CD4-positive, alpha-beta memory T cell (primary cell): ENCODE measurements around the gene CDYL. TPM values are rescaled to one million over a fixed set of nuclear protein-coding genes. Genes with fewer than 3 reads are reported as not detected.

ENCODE experiments used
- CTCF ChIA-PET: fragments of 350-600 bp; sonication (Branson Sonifier 250); formaldehyde crosslinking; loops from one replicate; lab custom pipeline; 2021; ENCODE audit warnings: inconsistent platforms; ENCODE audit not compliant: partially characterized antibody; lab: Charles Lee
- POLR2A ChIA-PET: fragments of 350-600 bp; sonication (Branson Sonifier 250); formaldehyde crosslinking; loops from one replicate; lab custom pipeline; 2021; ENCODE audit not compliant: partially characterized antibody; lab: Charles Lee
- DNase-seq, 5 donors: peaks; one replicate each; pipeline versions ENCODE4 v3.0.0 to v3.0.0-alpha.2; 2020 to 2022; ENCODE audit warnings: mixed read lengths in 1 of 5
- H3K27ac ChIP-seq: one replicate; pipeline ENCODE4 v1.7.0; 2013; ENCODE audit warnings: low read depth, low read length
- H3K27me3 ChIP-seq: 2 replicates; pipeline ENCODE4 v1.7.0; 2013; ENCODE audit warnings: mild to moderate bottlenecking, low read length, moderate library complexity; ENCODE audit not compliant: insufficient read depth
- H3K36me3 ChIP-seq: 2 replicates; pipeline ENCODE4 v1.7.0; 2013; ENCODE audit warnings: mild to moderate bottlenecking, low read length, moderate library complexity; ENCODE audit not compliant: insufficient read depth
- H3K4me1 ChIP-seq: 2 replicates; pipeline ENCODE4 v1.7.0; 2013; ENCODE audit warnings: mild to moderate bottlenecking, low read length, moderate library complexity; ENCODE audit not compliant: insufficient read depth
- H3K4me3 ChIP-seq, 2 donors: one replicate each; pipeline ENCODE4 v1.7.0; 2013; ENCODE audit warnings: low read length in 2 of 2, mild to moderate bottlenecking in 1 of 2
- H3K9me3 ChIP-seq, 2 donors: one replicate each; pipeline ENCODE4 v1.7.0; 2013; ENCODE audit warnings: low read length in 2 of 2, control low read depth in 1 of 2; ENCODE audit not compliant: control insufficient read depth in 1 of 2
- H3K27ac Mint-ChIP-seq, 7 donors: one replicate each; pipeline ENCODE4 v1.8.0; 2020 to 2021; ENCODE audit warnings: mixed read lengths in 7 of 7, mild to moderate bottlenecking in 6 of 7, inconsistent platforms in 3 of 7, moderate library complexity in 3 of 7
- H3K27me3 Mint-ChIP-seq, 2 donors: one replicate each; pipeline ENCODE4 v1.8.0; 2020 to 2021; ENCODE audit warnings: mixed read lengths in 2 of 2
- H3K36me3 Mint-ChIP-seq, 2 donors: one replicate each; pipeline ENCODE4 v1.8.0; 2020 to 2021; ENCODE audit warnings: mixed read lengths in 2 of 2, inconsistent platforms in 1 of 2, mild to moderate bottlenecking in 1 of 2
- H3K4me1 Mint-ChIP-seq, 4 donors: one replicate each; pipeline ENCODE4 v1.8.0; 2020 to 2021; ENCODE audit warnings: mixed read lengths in 4 of 4, mild to moderate bottlenecking in 1 of 4
- H3K4me3 Mint-ChIP-seq, 8 donors: one replicate each; pipeline ENCODE4 v1.8.0; 2020 to 2021; ENCODE audit warnings: mixed read lengths in 8 of 8, mild to moderate bottlenecking in 7 of 8, moderate library complexity in 6 of 8, inconsistent platforms in 3 of 8
- H3K9me3 Mint-ChIP-seq, 8 donors: one replicate each; pipeline ENCODE4 v1.8.0; 2020 to 2021; ENCODE audit warnings: mixed read lengths in 8 of 8, mild to moderate bottlenecking in 5 of 8, inconsistent platforms in 3 of 8, moderate library complexity in 1 of 8
- intact Hi-C: fragments of 100-400 bp; cut with micrococcal nuclease; formaldehyde crosslinking; loops from one replicate; pipeline ENCODE4 v1.15.1; 2023
- polyA plus RNA-seq, 2 donors: library from polyadenylated mRNA; unstranded; fragments of 300-500 nt; fragmentation: Illumina TruSeq; gene quantifications; one replicate each; pipeline ENCODE4 v1.2.3, GENCODE V29; 2021
- total RNA-seq, 2 experiments: library from RNA; stranded (reverse); gene quantifications; one replicate each; pipeline ENCODE4 v1.2.3, GENCODE V29; 2021

The CDYL gene
- total and polyA plus RNA-seq, 4 experiments from 2014 or later: 1.5 to 36.7 (median 19.2) TPM

GRCh38 chr6:4923081-4923480, 146.9 kb downstream of the CDYL start:
- Mint-ChIP-seq H3K36me3 (peaks cover 0 to 10% of the 10 kb centered on the region in 2 donors), H3K4me3 (no peak overlapping the region), H3K27me3 (no peaks in the 10 kb centered on the region), H3K4me1 (peaks cover 17 to 36% (median 21%) of the 10 kb centered on the region in 4 donors), H3K27ac (no peak overlapping the region), H3K9me3 (no peaks in the 10 kb centered on the region)
- Histone ChIP-seq H3K4me3 (no peak overlapping the region), H3K27me3 (no peaks in the 10 kb centered on the region), H3K4me1 (no peaks in the 10 kb centered on the region), H3K36me3 (no peaks in the 10 kb centered on the region), H3K9me3 (no peaks in the 10 kb centered on the region), H3K27ac (no peak overlapping the region)
- ChIA-PET POLR2A (no interaction called here), CTCF (no interaction called here)
- DNase-seq: no peak
- intact Hi-C loops: no loop called here

GRCh38 chr6:4924661-4925271, 148.6 kb downstream of the CDYL start:
- no peaks in the 10 kb centered on the region for H3K27me3 Mint-ChIP-seq
- POLR2A ChIA-PET: no interaction called here
- no peak overlapping the region for H3K27ac Mint-ChIP-seq

DNA sequence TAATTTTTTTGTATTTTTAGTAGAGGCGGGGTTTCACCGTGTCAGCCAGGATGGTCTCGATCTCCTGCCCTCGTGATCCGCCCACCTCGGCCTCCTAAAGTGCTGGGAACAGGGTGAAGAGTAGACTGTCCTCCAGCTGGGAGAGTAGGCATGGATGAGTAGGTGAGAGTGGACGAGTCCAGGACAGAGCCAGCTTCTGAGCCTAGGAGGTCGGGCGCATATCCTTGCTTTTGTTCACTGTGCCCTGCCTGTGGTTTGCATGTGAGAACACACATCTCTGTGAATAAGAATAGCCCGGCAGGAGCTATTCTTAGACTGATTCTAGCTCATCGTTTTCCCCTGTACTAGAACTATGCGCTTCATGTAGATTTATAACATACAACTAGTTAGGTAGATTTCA, 149.4 kb downstream of the CDYL start:
- H3K36me3 ChIP-seq: no peaks in the 10 kb centered on the region
- ChIA-PET CTCF (no interaction called here), POLR2A (no interaction called here)
- H3K9me3 ChIP-seq: no peaks in the 10 kb centered on the region
- Mint-ChIP-seq H3K27me3 (no peaks in the 10 kb centered on the region), H3K36me3 (peaks cover 0 to 16% of the 10 kb centered on the region in 2 donors), H3K9me3 (no peaks in the 10 kb centered on the region), H3K27ac (peak overlapping the region in 1 of 7 donors; percentile 35), H3K4me1 (peaks cover 31 to 40% (median 36%) of the 10 kb centered on the region in 4 donors), H3K4me3 (no peak overlapping the region)
- no peaks in the 10 kb centered on the region for H3K27me3 ChIP-seq
- intact Hi-C loops: no loop called here
- no peak overlapping the region for H3K4me3 ChIP-seq
- no peaks in the 10 kb centered on the region for H3K4me1 ChIP-seq
- H3K27ac ChIP-seq: no peak overlapping the region
- no peak for DNase-seq

More at GRCh38 chr6:4924661-4925271, 148.6 kb downstream of the CDYL start:
- H3K36me3 ChIP-seq: no peaks in the 10 kb centered on the region
- peaks cover 26 to 46% (median 31%) of the 10 kb centered on the region in 4 donors for H3K4me1 Mint-ChIP-seq
- no peaks in the 10 kb centered on the region for H3K9me3 ChIP-seq
- H3K9me3 Mint-ChIP-seq: no peaks in the 10 kb centered on the region
- H3K4me3 ChIP-seq: no peak overlapping the region
- H3K27me3 ChIP-seq: no peaks in the 10 kb centered on the region
- intact Hi-C loops: no loop called here
- H3K4me3 Mint-ChIP-seq: no peak overlapping the region
- DNase-seq: no peak
- peaks cover 0 to 14% of the 10 kb centered on the region in 2 donors for H3K36me3 Mint-ChIP-seq
- no peak overlapping the region for H3K27ac ChIP-seq
- CTCF ChIA-PET: no interaction called here
- no peaks in the 10 kb centered on the region for H3K4me1 ChIP-seq

DNA sequence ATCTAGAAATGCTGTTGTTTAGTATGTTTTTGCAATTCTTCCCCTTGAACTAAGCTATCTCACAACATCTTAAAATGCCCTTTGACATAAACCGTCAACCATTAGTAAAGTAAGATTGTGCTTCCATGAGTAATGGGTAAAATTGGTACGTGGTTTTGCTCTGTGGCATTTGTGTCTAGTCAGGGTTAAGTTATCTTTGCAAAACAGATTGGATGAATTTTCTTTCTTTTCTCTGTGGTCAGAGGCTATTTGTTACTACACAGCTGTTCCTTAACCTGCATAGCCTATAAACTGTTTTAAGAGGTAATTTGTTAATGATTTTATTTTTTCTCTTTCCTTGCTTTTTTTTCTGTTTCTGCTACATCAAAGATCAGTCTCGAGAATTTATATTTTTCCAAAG, 152.2 kb downstream of the CDYL start:
- Mint-ChIP-seq H3K27me3 (no peaks in the 10 kb centered on the region), H3K36me3 (peaks cover 8 to 24% of the 10 kb centered on the region in 2 donors), H3K4me1 (peaks cover 35 to 56% (median 47%) of the 10 kb centered on the region in 4 donors), H3K4me3 (peak overlapping the region in 2 of 8 donors; percentile 10 to 12), H3K9me3 (no peaks in the 10 kb centered on the region), H3K27ac (no peak overlapping the region)
- DNase-seq: no peak
- Histone ChIP-seq H3K9me3 (no peaks in the 10 kb centered on the region), H3K36me3 (no peaks in the 10 kb centered on the region), H3K27me3 (no peaks in the 10 kb centered on the region), H3K27ac (no peak overlapping the region), H3K4me3 (no peak overlapping the region), H3K4me1 (no peaks in the 10 kb centered on the region)
- intact Hi-C loops: no loop called here
- CTCF ChIA-PET: no interaction called here
- POLR2A ChIA-PET: no interaction called here

DNA sequence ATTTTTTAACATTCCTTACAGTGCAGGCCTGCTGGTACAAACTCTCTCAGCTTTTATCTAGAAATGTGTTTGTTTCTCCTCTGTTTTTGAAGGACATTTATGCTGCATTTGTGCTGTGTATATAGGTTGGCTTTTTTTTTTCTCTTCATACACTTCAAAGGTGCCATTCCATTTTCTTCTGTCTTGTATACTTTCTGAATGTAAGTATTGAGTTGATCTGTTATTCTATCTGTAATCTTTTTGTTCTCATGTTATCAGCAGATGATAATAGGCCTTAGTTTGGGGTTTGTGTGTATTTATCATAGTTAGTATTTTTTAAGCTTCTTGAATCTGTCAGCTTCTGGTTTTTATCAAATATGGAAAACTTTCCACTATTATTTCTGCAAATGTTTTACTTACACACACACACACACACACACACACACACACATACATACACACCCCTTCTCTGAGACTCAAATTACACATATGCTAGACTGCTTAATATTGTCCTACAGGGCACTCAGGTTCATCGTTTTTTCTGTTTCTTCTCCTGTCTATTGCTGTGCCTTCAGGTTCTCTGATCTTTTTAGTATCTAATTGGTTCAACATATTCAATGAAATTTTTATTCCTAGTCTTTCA, 153.0 kb downstream of the CDYL start:
- intact Hi-C loops: no loop called here
- no peak for DNase-seq
- Histone ChIP-seq H3K36me3 (no peaks in the 10 kb centered on the region), H3K9me3 (no peaks in the 10 kb centered on the region), H3K4me1 (no peaks in the 10 kb centered on the region), H3K4me3 (no peak overlapping the region), H3K27ac (no peak overlapping the region), H3K27me3 (no peaks in the 10 kb centered on the region)
- CTCF ChIA-PET: no interaction called here
- Mint-ChIP-seq H3K36me3 (peaks cover 8 to 23% of the 10 kb centered on the region in 2 donors), H3K27me3 (no peaks in the 10 kb centered on the region), H3K4me1 (peaks cover 39 to 59% (median 48%) of the 10 kb centered on the region in 4 donors), H3K9me3 (no peaks in the 10 kb centered on the region), H3K27ac (peak overlapping the region in 1 of 7 donors; percentile 2), H3K4me3 (peak overlapping the region in 1 of 8 donors; percentile 9)
- POLR2A ChIA-PET: no interaction called here

GRCh38 chr6:4930025-4930691, 154.0 kb downstream of the CDYL start:
- ChIA-PET CTCF (interaction anchor here (0.7 kb wide), 1 partner anchor 720 kb away, joined by 3 read pairs; no protein-coding TSS in a partner anchor), POLR2A (no interaction called here)
- H3K27ac ChIP-seq: no peak overlapping the region
- Mint-ChIP-seq H3K4me1 (peaks cover 36 to 64% (median 50%) of the 10 kb centered on the region in 4 donors), H3K36me3 (peaks cover 8 to 18% of the 10 kb centered on the region in 2 donors), H3K27ac (peak overlapping the region in 2 of 7 donors; percentile 24 to 53), H3K4me3 (no peak overlapping the region), H3K27me3 (no peaks in the 10 kb centered on the region), H3K9me3 (no peaks in the 10 kb centered on the region)
- H3K4me3 ChIP-seq: no peak overlapping the region
- no peaks in the 10 kb centered on the region for H3K4me1 ChIP-seq
- no peaks in the 10 kb centered on the region for H3K27me3 ChIP-seq
- intact Hi-C loops: no loop called here
- H3K36me3 ChIP-seq: no peaks in the 10 kb centered on the region
- DNase-seq: no peak
- H3K9me3 ChIP-seq: no peaks in the 10 kb centered on the region

DNA sequence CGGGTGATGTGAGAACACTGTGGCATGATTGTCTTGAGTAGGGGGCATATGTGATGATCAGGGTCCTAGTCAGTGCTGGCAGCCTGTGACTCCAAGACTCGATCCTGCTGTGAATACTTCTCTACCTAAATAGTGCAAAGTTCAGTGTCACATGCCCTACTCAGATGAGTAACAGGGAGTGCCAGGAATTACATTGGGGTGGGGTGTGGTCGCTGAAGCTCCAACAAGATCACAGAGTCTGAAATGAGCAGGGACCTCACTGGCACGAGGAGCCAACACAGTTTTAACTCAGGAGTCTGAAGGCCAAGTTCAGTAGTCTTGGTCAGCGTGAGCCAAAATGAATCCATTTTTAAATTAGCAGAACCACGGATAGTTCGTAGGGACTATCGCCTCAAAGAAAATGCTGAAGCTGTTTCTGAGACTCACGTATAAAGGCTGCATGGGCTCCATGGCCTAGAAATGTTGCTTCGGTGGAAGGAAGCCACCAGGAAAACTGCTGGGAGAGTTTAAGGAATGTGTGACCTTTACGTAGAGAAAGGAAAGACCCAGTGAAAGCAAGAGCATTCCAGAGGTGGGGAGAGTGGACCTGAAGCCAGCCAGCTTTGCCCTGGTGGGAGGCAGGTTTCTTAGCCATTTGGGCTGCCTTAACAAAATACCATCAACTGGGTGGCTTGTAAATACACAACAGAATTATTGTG, 155.5 kb downstream of the CDYL start:
- H3K27me3 Mint-ChIP-seq: no peaks in the 10 kb centered on the region
- H3K36me3 ChIP-seq: no peaks in the 10 kb centered on the region
- H3K36me3 Mint-ChIP-seq: peaks cover 13 to 18% of the 10 kb centered on the region in 2 donors
- intact Hi-C loops: no loop called here
- no peaks in the 10 kb centered on the region for H3K9me3 Mint-ChIP-seq
- ChIA-PET CTCF (no interaction called here), POLR2A (no interaction called here)
- DNase-seq: no peak
- H3K4me3 Mint-ChIP-seq: peak overlapping the region in 1 of 8 donors; percentile 50
- H3K27me3 ChIP-seq: no peaks in the 10 kb centered on the region
- H3K9me3 ChIP-seq: no peaks in the 10 kb centered on the region
- no peak overlapping the region for H3K27ac Mint-ChIP-seq
- no peak overlapping the region for H3K27ac ChIP-seq
- no peak overlapping the region for H3K4me3 ChIP-seq
- peaks cover 41 to 67% (median 56%) of the 10 kb centered on the region in 4 donors for H3K4me1 Mint-ChIP-seq
- H3K4me1 ChIP-seq: no peaks in the 10 kb centered on the region
